ENCODE results near the gene MCU.
"Not testable (repeated sequence)": the region's sequence is repeated elsewhere in the genome, so short reads cannot be mapped to it uniquely, and the experiment has no call there.

The MCU gene

DNA sequence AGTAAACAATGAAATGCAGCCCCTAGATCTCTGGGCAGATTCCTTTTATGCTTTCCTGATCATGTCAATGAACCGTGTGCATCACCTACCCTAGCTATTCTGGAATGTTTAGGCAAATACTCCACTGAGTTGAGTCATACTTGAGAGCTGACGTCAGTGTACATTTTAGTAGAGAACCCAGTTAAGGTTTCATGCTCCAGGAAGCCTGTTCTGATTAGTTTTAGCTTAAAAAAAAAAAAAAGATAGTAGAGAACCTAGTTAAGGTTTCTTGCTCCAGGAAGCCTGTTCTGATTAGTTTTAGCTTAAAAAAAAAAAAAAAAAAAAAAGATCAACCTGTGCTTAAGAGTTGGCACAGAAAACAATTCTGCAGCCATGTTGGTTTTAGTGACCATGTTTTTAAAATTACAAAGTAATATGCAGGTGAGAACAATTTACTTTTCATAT lies 3.7 kb upstream of the MCU start:
- DNase-seq: no peak

DNA sequence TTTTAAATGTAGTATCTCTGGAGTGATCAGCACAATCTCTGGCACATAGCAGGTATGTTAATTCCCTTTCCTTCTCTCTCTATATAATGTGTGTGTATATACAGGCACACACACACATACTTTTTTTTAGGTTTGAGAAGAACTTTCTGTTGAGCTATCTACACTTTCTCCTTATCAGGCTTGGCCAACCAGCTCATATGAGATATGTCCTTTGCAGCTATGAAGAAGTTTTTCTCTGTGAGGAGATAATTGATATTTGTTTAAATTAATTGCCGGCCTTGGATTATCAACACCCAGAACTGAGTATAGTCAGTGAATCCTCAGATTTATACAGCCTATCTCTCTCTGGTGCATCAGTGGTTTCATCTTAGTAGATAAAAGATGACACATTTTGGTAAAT lies 2.3 kb upstream of the MCU start:
- no peak for DNase-seq

DNA sequence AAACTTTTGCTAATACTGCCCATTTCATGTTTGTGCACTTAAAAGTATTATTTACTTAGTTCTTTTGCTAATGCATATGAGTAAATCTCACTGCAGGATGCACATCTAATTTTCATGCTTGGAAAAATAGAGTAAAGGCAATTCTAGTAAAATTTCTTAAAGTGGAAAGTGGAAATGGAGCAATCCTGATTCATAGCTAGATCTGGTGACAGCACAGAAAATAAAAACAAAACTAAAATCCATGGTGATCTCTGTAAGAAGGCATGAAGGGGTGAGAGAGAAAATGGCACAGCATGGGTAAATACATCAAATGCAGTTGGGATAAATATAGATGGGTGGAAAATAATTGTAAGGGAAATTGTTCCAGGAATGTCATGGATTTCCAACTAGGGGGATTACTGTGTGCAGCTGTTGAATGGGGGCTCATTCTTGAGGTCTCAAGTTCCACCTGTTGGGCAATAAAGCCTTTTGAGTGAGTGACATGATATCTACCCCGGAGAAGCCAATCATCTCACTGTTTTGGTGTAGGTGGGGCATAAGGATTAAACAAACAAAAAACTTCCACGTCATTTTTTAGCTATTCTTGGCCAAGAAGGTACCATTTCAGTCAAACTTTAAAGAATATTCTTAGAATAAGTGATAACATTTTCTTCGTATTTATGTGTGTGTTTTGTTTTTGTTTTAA lies 1.7 kb upstream of the MCU start:
- no peak for DNase-seq

DNA sequence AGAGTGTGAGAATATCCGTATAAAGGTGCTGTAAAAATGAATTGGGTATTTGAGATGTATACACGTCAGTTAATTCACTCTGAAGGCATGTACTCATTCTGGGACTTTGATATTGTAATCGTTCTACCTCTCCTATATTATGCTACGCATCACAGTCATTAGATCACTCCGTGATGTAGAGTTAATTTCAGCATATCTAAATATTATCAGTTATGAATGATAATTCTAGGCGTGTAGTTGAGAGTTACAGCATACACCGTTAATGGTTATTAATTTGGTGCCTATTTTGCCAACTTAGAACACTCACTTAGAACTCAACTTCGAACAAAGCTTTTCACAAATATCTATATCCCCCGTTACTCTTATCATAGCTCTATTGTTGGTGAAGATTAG lies 477 bp upstream of the MCU start:
- no peak for DNase-seq

DNA sequence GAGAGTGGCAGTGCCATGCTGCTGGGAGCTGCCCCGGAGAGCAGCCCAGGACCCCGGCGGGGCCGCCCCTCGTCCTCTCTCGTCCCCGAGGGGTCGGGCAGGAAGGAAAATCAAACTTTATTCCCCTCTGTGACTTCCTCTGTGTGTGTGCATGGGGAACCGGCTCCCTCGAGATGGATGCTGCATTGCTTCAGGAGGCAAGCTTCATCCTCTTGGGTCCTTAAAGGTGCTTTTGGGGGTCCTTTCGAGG lies 726 bp downstream of the MCU start:
- DNase-seq: no peak

DNA sequence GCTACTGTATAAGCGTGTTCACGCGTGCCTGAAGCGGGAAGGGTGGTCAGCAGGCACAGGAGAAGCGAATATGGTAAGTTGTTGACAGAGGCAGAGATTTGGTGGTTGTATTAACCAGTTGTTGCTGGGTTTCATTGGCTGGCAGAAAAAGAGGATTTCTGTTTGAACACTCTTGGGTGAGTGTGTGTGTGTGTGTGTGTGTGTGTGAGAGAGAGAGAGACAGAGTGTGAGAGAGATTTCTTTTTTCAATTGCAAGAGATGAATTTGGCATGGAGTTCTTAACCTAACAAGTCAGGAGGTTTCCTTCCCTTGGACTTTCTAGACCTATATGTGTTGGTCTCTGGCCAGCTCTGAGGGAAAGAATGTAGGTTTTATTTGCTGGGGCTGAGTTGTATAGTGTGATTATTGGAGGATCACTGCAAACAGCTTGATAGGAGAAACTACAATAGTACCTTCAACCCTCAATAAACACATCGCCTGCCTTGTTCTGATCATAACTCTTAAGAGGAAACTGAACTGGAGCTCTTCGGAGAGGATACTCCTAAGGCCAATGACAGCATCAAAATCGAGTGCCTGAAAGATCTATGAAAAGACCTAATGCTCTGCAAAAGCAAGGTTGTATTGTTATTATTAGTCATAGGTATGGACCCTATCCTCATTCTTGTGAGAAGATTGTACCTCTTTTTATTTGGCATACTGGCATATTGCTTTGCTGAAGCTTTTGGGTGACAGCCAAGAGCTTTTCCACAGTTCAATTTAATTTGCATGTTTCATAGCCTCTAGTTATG lies 1.2 kb downstream of the MCU start:
- DNase-seq: no peak

DNA sequence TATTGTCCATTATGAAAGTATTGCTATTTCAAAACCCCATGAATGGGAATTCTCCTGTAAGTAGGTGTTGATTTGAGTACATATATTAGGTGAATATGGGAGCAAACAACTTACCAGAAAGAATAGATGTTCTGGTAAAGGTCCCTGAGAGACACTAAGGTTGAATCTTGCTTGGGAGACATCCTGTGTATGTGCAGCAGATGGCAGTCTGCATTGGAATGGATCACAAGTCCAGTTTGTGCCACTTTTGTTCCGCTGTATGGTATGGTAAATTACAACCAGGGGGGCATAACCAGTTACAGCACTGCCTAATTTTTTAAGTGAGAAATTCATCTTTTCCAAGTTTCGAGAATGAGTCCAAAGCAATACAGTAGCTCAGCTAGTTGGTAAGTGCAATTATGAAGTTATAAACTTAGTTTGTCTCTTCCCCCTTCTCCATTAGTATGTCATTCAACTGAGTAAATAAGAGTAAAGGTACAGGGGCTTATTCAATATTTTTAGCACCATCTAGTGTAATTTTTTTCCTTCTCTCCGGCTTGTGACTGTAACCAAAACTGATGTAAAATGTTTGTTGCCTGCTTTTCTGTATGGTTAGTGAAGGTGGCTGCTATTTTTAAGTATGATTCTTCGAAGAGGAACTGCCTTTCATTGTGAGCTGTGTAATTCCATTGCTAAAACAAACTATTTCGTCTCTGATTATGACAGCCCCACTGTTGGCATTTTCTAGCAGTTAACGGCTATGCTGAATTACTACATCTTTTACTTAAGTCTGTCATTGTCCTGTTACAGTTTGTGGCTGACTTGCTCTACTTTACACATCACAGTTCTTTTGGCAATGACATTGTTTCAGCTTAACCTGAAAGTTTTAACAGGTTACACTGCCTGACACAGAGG lies 2.8 kb downstream of the MCU start:
- no peak for DNase-seq

DNA sequence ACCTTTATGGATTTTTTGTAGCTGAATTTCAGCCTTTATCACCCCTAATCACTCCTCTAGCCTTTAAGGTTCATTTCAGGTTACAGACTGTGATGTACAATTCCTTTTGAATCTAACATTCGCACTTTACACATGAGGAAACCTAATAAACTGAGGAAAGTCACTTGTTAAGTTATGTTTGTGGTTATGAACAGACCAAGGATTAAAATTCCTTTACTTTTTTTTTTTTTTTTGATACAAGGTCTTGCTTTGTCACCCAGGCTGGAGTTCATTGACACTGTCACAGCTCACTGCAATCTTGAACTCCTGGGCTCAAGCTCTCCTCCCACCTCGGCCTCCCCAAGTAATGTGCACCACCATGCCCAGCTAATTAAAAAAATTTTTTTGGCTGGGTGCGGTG lies 3.6 kb downstream of the MCU start:
- DNase-seq: no peak

DNA sequence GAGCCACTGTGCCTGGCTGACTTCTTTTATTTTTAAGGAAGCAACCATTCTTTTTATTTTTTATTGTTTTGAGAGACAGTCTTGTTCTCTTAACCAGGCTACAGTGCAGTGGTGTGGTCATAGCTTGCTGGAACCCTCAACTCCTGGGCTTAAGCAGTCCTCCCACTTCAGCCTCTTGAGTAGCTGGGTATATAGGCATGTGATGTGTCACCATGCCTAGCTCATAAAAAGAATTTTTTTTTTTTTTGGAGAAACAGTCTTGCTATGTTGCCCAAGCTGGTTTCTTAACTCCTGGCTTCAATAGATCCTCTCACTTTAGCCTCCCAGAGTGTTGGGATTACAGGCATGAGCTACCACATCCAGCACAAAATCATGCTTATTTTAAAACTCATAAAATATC lies 5.8 kb downstream of the MCU start:
- DNase-seq: no peak

DNA sequence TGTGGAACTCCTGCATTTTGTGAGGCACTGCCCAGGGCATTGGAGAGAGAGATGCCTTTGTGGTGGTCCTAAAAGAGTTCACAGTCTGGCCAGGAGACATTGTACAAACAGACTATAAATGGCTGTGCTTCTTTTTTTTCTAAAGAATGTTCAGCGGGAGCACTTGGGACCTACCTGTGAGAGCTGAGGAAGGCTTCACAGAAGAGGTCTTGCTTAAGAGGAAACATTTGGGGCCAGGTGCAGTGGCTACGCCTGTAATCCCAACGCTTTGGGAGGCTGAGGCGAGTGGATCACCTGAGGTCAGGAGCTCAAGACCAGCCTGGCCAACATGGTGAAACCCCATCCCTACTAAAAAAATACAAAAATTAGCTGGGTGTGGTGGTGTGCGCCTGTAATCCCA lies 10.5 kb downstream of the MCU start:
- not testable (repeated sequence) for DNase-seq

DNA sequence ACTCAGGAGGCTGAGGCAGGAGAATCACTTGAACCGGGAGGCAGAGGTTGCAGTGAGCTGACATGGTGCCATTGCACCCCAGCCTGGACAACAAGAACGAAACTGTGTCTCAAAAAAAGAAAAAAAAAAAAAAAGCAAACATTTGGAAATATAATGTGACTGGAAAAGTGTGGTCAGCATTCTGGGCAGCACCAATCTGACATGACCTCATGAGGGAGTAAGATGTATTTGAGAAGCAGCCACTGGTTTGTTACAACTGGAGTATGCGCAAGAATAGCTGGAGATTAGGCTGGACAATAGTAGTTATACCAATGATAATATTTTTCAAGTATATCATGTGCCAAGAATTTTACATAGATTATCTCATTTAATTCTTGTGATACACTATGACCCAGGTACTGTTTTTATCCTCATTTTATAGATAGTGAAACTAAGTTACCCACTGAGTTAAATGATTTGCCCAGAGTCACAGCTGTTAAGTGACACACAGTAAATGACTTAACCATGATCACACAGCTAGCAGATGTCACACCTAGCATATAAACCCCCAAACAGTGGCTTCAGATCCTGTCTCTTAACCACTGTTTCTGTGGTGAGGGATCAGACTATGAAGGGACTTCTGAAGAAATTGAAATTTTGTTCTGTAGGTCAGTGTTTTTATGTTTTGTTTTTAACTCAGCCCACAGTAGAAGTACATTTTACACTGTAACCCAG lies 11.1 kb downstream of the MCU start:
- DNase-seq: no peak

DNA sequence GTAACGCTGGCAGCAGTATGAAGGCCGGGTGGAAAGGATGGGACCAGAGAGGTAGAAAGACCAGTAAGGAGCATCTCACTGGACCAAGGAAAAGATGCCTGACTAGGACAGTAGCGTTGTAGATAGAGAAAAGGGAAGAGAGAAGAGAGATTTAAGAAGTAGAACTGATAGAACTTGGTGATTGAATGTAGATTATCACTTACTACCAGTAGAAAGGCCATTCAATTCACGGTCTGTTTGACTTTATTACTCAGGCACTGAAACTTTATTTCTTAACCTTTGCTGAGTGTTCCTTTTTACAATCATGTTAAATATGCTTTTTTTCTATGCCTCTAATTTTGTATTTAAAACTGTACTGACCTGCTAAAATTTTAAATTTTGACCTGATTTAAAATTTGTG lies 12.2 kb downstream of the MCU start:
- no peak for DNase-seq

DNA sequence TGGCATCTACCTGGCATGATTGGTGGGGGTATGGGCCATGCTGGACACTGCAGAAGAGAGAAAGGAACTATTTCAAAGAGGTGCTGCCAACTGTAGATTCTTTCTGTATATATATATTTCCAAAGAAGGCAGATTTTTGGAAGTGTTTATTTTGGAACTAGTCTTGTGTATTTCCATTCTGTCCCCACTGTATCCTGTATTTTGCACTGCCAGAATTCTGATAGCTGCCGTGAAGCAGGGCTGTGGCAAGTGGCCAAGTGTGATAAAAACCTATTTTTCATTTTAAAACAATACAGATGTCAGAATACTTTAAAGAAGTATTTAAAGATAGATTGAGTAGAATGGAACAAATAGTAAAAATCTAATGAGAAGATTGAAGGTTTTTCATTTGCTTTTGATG lies 17.1 kb downstream of the MCU start:
- DNase-seq: no peak

DNA sequence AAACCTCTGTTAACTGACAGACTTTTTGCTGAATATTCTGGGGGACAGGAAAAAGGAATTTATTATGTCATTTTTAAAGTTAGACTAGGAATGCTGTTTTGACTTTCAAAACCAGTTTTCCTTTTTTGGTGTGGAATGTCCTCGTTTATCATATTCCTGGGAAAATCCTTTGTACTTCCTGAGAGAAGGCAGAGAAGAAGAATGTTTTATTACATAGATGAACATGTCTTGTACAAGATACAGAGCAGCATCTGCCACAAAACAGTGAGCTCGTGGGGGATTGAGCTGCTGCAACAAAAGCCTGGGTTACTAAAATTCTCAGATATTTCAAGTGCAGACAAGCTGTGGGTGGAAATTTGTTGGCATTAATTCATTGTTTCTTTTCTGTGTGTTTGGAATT lies 20.2 kb downstream of the MCU start:
- DNase-seq: no peak

DNA sequence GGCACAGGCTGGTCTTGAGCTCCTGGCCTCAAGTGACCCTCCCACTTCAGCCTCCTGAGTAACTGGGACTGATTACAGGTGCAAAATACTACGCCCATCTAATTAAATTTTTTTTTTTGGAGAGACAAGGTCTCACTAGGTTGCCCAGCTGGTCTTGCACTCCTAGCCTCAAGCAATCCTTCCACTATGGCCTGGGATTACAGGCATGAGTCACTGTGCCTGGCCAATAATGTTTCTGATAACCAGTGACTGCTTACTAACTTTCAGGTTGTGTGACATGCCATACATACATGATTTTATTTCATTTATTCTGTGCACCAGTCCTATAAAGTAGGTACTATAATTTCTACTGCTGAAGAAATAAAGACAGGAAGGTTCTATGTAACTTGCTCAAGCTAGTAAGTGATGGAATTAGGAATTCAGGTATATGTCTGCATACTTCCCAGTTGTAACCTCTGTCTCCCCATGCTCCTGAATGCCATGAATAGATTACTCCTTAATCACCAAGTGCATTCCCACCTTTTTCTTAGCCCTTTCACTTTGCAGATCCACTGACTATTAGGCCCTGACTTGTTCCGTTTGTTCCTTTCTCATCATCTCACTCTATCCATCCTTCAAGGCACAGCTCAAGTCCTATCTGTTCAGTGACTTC lies 28.1 kb downstream of the MCU start:
- DNase-seq: no peak

DNA sequence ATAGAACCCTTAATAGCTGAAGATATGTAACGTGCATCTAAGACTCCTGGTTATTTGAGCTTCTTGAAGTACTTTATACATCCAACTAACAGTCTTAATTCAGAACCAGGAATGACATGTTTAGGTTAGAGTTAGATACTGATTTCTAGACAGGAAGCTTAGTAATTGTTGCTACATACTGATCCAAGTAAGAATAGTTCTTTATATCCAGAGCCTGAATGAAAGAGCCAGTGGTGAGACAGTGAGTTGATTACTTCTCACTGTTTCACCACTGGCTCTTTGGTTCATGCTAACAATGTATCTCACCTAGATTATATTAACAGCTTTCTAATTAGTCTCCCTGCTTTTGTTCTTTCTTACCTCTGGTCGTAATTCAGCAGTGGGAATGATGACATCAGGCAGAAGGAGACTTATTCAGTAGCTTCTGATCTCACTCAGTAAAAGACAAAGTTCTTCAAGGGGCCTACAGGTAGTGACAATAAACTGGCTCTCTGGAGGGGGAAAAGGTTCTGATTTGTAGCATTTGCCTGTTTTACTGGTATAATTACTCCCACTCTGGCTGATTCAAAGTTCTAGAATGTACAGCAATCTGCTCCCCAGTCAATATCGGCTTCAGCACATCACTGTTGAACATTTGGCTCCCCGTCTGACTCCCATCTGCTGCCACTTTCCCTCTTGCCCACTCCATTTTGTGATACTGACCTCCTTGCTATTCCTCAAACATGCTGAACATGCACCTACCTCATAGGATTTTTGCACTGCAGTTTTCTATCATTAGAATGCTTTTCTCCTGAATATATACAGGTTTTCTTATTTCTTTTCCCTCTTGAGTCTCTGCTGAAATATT lies 29.1 kb downstream of the MCU start:
- no peak for DNase-seq

DNA sequence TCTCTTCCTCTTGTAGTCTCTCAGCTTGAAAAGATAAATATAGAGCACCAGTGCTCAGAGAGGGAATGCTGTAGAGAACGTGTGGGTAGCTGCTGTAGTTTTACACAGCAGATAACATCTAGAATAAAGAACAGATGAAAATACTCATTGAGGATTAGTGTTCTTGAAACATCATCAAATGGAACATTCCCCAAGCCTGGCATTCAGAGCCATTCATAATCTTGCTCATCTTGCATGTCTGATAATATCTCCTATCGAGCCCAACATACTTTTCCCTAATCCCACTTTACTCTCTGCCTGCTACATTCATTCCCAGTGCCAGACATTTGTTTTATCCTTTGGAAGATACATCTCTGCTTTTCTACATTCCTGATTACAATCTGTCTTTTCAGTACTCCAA lies 35.2 kb downstream of the MCU start:
- no peak for DNase-seq

DNA sequence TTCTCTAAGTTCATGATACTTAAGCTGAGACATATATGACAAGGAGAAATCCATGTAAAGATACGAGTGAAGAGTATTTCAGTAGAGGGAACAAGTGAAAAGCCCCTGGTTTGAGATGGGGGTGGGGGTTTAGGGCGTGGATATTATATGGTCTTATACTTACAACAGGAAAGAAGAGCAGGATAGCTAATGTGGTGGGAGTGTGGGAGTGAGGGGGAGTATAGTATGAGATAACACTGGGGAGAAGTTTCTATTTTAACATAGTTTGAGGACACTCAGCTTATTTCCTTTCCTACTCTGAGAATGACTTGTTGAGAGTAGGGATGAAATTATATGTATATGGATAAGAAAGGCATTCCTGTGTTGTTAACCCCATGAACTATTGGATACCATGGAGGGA lies 36.5 kb downstream of the MCU start:
- no peak for DNase-seq

DNA sequence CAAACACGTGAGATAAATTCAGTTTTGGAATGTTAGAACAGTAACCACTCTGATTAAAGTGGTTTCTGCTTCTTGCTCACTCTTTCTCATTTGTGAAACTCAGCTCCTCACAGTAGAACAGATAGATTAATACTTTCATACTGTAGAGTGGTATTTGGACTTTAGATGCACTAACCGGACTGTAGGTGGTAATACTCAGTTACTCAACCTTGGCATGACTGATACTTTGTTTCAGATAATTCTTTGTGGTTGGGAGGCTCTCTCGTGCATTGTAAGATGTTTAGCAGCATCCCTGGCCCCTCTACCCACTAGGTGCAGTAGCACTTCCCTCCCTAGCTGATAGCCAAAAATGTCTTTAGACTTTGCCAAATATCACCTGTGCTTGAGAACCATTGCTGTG lies 37.6 kb downstream of the MCU start:
- DNase-seq: no peak

DNA sequence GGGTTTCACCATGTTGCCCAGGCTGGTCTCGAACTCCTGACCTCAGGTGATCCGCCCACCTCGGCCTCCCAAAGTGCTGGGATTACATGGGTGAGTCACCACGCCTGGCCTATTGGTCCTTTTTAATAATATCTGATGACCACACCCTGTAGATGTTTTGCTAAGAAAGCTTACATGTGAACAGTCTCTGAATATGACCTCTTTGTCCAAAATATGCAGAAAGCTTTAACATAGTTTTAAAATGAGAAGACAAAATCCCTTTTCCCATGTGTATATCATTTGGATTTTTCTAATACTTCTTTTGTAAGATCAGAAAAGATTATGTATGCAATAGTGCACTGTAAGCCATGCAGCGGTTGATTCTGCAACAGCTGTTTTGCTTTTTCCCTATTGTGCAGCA lies 38.5 kb downstream of the MCU start:
- no peak for DNase-seq

DNA sequence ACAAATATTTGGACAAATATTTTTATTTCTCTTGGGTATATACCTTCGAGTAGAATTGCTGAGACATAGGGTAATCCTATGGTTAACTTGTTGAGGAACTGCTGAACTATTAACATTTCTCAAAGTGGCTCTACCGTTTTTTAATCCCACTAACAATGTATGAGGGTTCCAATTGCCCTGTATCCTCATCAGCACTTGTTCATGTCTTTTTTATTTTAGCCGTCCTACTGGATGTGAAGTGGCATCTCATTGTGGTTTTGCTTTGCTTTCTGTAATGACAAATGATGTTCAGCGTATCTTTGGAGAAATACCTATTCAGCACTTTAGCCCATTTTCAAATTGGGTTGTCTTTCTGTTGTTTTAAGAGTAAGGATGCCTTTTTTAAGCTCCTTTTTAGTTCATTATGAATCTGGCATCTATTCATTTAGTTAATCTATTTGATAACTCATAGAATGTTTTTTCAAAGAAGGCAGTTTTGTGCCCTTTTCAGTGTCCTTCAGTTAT lies 40.0 kb downstream of the MCU start:
- DNase-seq: no peak

DNA sequence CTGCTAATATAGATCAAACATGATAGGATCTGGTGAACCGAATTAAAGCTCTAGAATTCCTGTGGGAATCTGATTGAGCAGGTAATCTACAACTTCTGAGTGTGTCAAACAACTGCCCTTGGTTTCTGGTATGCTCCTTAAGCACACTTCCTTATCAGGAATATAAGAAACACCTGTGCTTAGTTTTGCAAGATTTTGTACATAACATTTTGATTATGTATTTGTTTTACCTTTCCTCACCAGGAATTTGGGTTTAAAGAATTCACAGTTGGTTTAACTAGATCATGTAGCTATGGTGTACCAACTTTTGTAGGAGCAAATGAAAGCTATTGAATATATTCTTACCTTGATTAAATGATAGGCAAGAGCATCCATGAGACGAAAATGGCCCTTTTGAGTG lies 40.6 kb downstream of the MCU start:
- no peak for DNase-seq
